K562 (cell line): ENCODE data around the gene DGAT2.

Source experiments
- BCL6 ChIP-seq: fragments of 250-450 bp; sonication (Bioruptor Pico); IDR thresholded peaks from 2 replicates; pipeline ENCODE4 v1.4.0; 2020
- CBFA2T2 ChIP-seq: fragments of 450-650 bp; conservative IDR thresholded peaks from 2 replicates; pipeline ENCODE4 v1.6.1; 2017; ENCODE audit warnings: mild to moderate bottlenecking
- CHD2 ChIP-seq: IDR thresholded peaks from 2 replicates; pipeline ENCODE4 v1.6.1; 2011; ENCODE audit warnings: low read depth, low read length
- CTCF ChIP-seq, 3 experiments: IDR thresholded peaks in 2 of 3; conservative IDR thresholded peaks in 1 of 3; 2 replicates each; pipeline ENCODE4 v1.5.1; 2011 to 2012; ENCODE audit warnings: low read length in 3 of 3, mild to moderate bottlenecking in 3 of 3, control low read depth in 2 of 3, improper control_type of control experiment in 1 of 3, inconsistent platforms in 1 of 3, low read depth in 1 of 3, mixed read lengths in 1 of 3, moderate library complexity in 1 of 3; ENCODE audit not compliant: insufficient read depth in 2 of 3
- CXXC5 ChIP-seq: fragments of 250-450 bp; sonication (Bioruptor Pico); IDR thresholded peaks from 2 replicates; pipeline ENCODE4 v1.8.0; 2022; ENCODE audit warnings: inconsistent platforms, mild to moderate bottlenecking, moderate library complexity
- EZH2 ChIP-seq: IDR thresholded peaks from 2 replicates; pipeline ENCODE4 v1.6.1; 2012; ENCODE audit warnings: low read depth, mild to moderate bottlenecking, inconsistent platforms, low read length, borderline replicate concordance
- FOXO4 ChIP-seq: fragments of 450-650 bp; formaldehyde crosslinking; IDR thresholded peaks from 2 replicates; pipeline ENCODE4 v1.4.0; 2020; ENCODE audit warnings: mild to moderate bottlenecking, moderate library complexity
- GTF2B ChIP-seq: IDR thresholded peaks from 2 replicates; pipeline ENCODE4 v1.6.1; 2011; ENCODE audit not compliant: insufficient read length; ENCODE audit errors: extremely low read depth
- IRF9 ChIP-seq: fragments of 450-650 bp; IDR thresholded peaks from 2 replicates; pipeline ENCODE4 v1.6.1; 2016; ENCODE audit warnings: missing biosample characterization, missing genetic modification characterization
- NFATC3 ChIP-seq: fragments of 450-650 bp; IDR thresholded peaks from 2 replicates; pipeline ENCODE4 v1.6.1; 2017; ENCODE audit warnings: mild to moderate bottlenecking
- POLR2A ChIP-seq: fragments of 450-650 bp; conservative IDR thresholded peaks from 2 replicates; pipeline ENCODE4 v1.6.1; 2016
- PRDM10 ChIP-seq: fragments of 450-650 bp; IDR thresholded peaks from 2 replicates; pipeline ENCODE4 v1.6.1; 2018; ENCODE audit not compliant: partially characterized antibody
- ZNF140 ChIP-seq: fragments of 250-450 bp; sonication (Bioruptor Pico); IDR thresholded peaks from 2 replicates; pipeline ENCODE4 v1.8.0; 2021; ENCODE audit warnings: moderate library complexity, mild to moderate bottlenecking, inconsistent platforms
- ZNF561 ChIP-seq: fragments of 450-650 bp; formaldehyde crosslinking; conservative IDR thresholded peaks from 2 replicates; pipeline ENCODE4 v1.4.0; 2020; ENCODE audit warnings: mild to moderate bottlenecking, moderate library complexity

- TF ChIP-seq CHD2, result peak; percentile 89
- TF ChIP-seq POLR2A, result peak; percentile 87
- no peak for TF ChIP-seq NFATC3
- TF ChIP-seq IRF9 (tag), result no peak
- peak; percentile 90 for TF ChIP-seq CXXC5 (CRISPR knock-in tag)
- TF ChIP-seq CTCF (IDR thresholded peaks at IDR 0.05 in 2 of 3, conservative IDR thresholded peaks at IDR 0.05 in 1 of 3; ENCODE audit: insufficient read depth in 2 of 3, low read depth in 1 of 3, low read length in 3 of 3), result peak in 1 of 3 experiments; percentile 9; a peak in 1 of 6 replicates
- peak; percentile 86 for TF ChIP-seq PRDM10
- no peak for TF ChIP-seq EZH2
- TF ChIP-seq ZNF140 (CRISPR knock-in tag), result no peak
- no peak for TF ChIP-seq BCL6 (CRISPR knock-in tag)
- TF ChIP-seq ZNF561, result no peak
- no peak for TF ChIP-seq FOXO4 (CRISPR knock-in tag)
- TF ChIP-seq CBFA2T2, result peak; percentile 96
- no peak for TF ChIP-seq GTF2B
Measured at GRCh38 chr11:75814677-75815344, 46.2 kb downstream of the DGAT2 start, which contains the start of gene UVRAG.
